Keratinocyte (primary cell): ENCODE measurements around the gene PPP2R5C. TPM values are rescaled to one million over a fixed set of nuclear protein-coding genes. Genes with fewer than 3 reads are reported as not detected.

Experiments used
- DNase-seq: peaks from one replicate; pipeline ENCODE4 v3.0.0-alpha.2; 2011; ENCODE audit warnings: low read depth, missing footprints, low spot score
- FAIRE-seq: peaks from 2 replicates; lab custom pipeline; 2011; peaks lifted over from hg19 to GRCh38; lab: Jason Lieb, UNC
- H2AFZ ChIP-seq: 2 replicates; pipeline ENCODE4 v1.6.0; 2012; ENCODE audit warnings: low read length, control low read depth, inconsistent platforms; ENCODE audit not compliant: control insufficient read depth
- H3K27ac ChIP-seq: 2 replicates; pipeline ENCODE4 v1.5.1; 2011; ENCODE audit warnings: low read length; ENCODE audit not compliant: control insufficient read depth, insufficient read depth
- H3K27me3 ChIP-seq: 3 replicates; pipeline ENCODE4 v1.6.0; 2011; ENCODE audit warnings: low read length; ENCODE audit not compliant: control insufficient read depth, insufficient read depth; ENCODE audit errors: extremely low read depth
- H3K36me3 ChIP-seq, 2 experiments: 2 replicates in 1 of 2; 3 replicates in 1 of 2; pipeline ENCODE4 v1.5.1; 2011; ENCODE audit warnings: low read length in 2 of 2, mild to moderate bottlenecking in 1 of 2; ENCODE audit not compliant: control insufficient read depth in 2 of 2, insufficient read depth in 2 of 2; ENCODE audit errors: extremely low read depth in 1 of 2
- H3K4me1 ChIP-seq: 3 replicates; pipeline ENCODE4 v1.5.1; 2011; ENCODE audit warnings: low read length; ENCODE audit not compliant: control insufficient read depth, insufficient read depth; ENCODE audit errors: extremely low read depth
- H3K4me2 ChIP-seq: 3 replicates; pipeline ENCODE4 v1.6.0; 2011; ENCODE audit warnings: low read depth, low read length; ENCODE audit not compliant: control insufficient read depth, insufficient read depth; ENCODE audit errors: extremely low read depth
- H3K4me3 ChIP-seq, 3 experiments: fragments of 200-600 bp in 1 of 3; sonication (generic) in 1 of 3; 2 replicates in 2 of 3; 3 replicates in 1 of 3; pipeline ENCODE4 v1.5.1; 2011 to 2016; ENCODE audit warnings: low read length in 3 of 3, mild to moderate bottlenecking in 3 of 3, control low read depth in 2 of 3, inconsistent platforms in 1 of 3, low read depth in 1 of 3, mixed read lengths in 1 of 3, mixed run types in 1 of 3, moderate library complexity in 1 of 3; ENCODE audit not compliant: control insufficient read depth in 2 of 3, insufficient read depth in 2 of 3; ENCODE audit errors: extremely low read depth in 1 of 3
- H3K79me2 ChIP-seq: 2 replicates; pipeline ENCODE4 v1.6.0; 2012; ENCODE audit warnings: low read length; ENCODE audit not compliant: control insufficient read depth, insufficient read depth
- H3K9ac ChIP-seq: 3 replicates; pipeline ENCODE4 v1.6.0; 2011; ENCODE audit warnings: low read length; ENCODE audit not compliant: control insufficient read depth, insufficient read depth; ENCODE audit errors: extremely low read depth
- H3K9me1 ChIP-seq: 3 replicates; pipeline ENCODE4 v1.6.0; 2011; ENCODE audit warnings: low read length; ENCODE audit not compliant: control insufficient read depth, insufficient read depth; ENCODE audit errors: extremely low read depth
- H3K9me3 ChIP-seq: 2 replicates; pipeline ENCODE4 v1.5.1; 2012; ENCODE audit warnings: low read depth, low read length; ENCODE audit not compliant: control insufficient read depth
- H4K20me1 ChIP-seq: 3 replicates; pipeline ENCODE4 v1.6.0; 2011; ENCODE audit warnings: low read length; ENCODE audit not compliant: control insufficient read depth, insufficient read depth; ENCODE audit errors: extremely low read depth
- EZH2 ChIP-seq: IDR thresholded peaks from one replicate; pipeline ENCODE4 v1.6.1; 2012; ENCODE audit warnings: inconsistent platforms, mild to moderate bottlenecking, low read length, moderate library complexity
- dilution Hi-C: fragments of 300-500 bp; cut with MboI; formaldehyde crosslinking; loops from one replicate; pipeline ENCODE4 v1.7.0; 2020; ENCODE audit warnings: low sequenced_read_pairs; ENCODE audit not compliant: extremely low pct_ligation_motif_present
- polyA plus RNA-seq, 5 experiments: library from polyadenylated mRNA; depleted of rRNA in 3 of 5; stranded (reverse) in 3 of 5; stranded (forward) in 1 of 5; unstranded in 1 of 5; fragments of >200 nt; gene quantifications; 1 replicate in 1 of 5; 2 replicates in 3 of 5; 3 replicates in 1 of 5; pipeline versions ENCODE4 v1.2.1 to v1.2.3, GENCODE V29; 2011 to 2012; ENCODE audit warnings: missing spikeins in 2 of 5, low read depth in 1 of 5, low replicate concordance in 1 of 5
- TF ChIP-seq, protein P1 (sequence below), 3 experiments: IDR thresholded peaks in 1 of 3; conservative IDR thresholded peaks in 1 of 3; optimal IDR thresholded peaks in 1 of 3; 2 replicates in 2 of 3; 3 replicates in 1 of 3; pipeline versions ENCODE3 to v1.5.1; 2011; ENCODE audit warnings: low read length in 3 of 3, mild to moderate bottlenecking in 3 of 3, moderate library complexity in 2 of 3, control low read depth in 1 of 3, inconsistent platforms in 1 of 3; ENCODE audit not compliant: insufficient read depth in 2 of 3; ENCODE audit errors: extremely low read depth in 1 of 3

PPP2R5C gene
- polyA plus RNA-seq, 1 donor (not counting 4 experiments of a cell fraction or from before 2014, with no cell fraction given) = 105 TPM

DNA sequence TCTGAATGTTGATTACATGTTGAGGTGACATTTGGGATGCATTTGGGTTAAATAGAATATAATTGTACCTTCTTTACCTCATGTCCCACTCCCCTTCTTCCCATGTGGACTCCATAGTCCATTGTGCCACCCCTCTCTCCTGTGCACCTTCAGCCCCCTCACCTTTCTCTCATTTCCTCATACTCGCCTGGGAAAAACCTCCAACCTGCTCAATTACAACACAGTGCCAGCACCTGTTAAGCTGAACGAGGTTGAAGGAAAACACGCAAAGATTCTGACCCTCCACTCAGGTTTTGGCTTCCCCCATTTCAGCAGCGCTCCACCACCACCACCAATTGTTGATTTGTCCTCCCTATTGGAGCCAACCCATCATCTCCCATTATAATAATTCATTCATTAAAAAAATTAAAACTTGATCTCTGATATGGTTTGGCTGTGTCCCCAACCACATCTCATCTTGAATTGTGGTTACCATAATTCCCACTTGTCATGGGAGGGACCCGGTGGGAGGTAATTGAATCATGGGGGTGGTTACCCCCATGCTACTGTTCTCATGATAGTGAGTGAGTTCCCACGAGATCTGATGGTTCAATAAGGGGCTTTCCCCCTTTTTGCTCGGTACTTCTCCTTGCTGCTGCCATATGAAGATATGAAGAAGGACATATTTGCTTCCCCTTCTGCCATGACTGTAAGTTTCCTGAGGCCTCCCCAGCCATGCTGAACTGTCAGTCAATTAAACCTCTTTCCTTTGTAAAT lies 33.7 kb upstream of the PPP2R5C start:
- H3K27me3 ChIP-seq = no peaks in the 10 kb centered on the region
- no peak overlapping the region for H3K4me3 ChIP-seq
- H3K4me1 ChIP-seq = peaks cover 22% of the 10 kb centered on the region
- TF ChIP-seq, protein P1, sequence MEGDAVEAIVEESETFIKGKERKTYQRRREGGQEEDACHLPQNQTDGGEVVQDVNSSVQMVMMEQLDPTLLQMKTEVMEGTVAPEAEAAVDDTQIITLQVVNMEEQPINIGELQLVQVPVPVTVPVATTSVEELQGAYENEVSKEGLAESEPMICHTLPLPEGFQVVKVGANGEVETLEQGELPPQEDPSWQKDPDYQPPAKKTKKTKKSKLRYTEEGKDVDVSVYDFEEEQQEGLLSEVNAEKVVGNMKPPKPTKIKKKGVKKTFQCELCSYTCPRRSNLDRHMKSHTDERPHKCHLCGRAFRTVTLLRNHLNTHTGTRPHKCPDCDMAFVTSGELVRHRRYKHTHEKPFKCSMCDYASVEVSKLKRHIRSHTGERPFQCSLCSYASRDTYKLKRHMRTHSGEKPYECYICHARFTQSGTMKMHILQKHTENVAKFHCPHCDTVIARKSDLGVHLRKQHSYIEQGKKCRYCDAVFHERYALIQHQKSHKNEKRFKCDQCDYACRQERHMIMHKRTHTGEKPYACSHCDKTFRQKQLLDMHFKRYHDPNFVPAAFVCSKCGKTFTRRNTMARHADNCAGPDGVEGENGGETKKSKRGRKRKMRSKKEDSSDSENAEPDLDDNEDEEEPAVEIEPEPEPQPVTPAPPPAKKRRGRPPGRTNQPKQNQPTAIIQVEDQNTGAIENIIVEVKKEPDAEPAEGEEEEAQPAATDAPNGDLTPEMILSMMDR (optimal IDR thresholded peaks at IDR 0.05 in 1 of 3, IDR thresholded peaks at IDR 0.05 in 1 of 3, conservative IDR thresholded peaks at IDR 0.05 in 1 of 3; ENCODE audit: extremely low read depth in 1 of 3, insufficient read depth in 2 of 3, low read length in 3 of 3) = no peak
- TF ChIP-seq EZH2 = no peak
- no peaks in the 10 kb centered on the region for H3K79me2 ChIP-seq
- no peaks in the 10 kb centered on the region for H3K36me3 ChIP-seq
- FAIRE-seq (no peak), DNase-seq (no peak)
- H3K9ac ChIP-seq = no peak overlapping the region
- no peak overlapping the region for H3K27ac ChIP-seq
- H2AFZ ChIP-seq = no peak overlapping the region
- H3K9me1 ChIP-seq = no peaks in the 10 kb centered on the region
- H3K4me2 ChIP-seq = no peak overlapping the region
- dilution Hi-C loops = no loop called here
- H3K9me3 ChIP-seq = no peaks in the 10 kb centered on the region
- H4K20me1 ChIP-seq = no peaks in the 10 kb centered on the region

DNA sequence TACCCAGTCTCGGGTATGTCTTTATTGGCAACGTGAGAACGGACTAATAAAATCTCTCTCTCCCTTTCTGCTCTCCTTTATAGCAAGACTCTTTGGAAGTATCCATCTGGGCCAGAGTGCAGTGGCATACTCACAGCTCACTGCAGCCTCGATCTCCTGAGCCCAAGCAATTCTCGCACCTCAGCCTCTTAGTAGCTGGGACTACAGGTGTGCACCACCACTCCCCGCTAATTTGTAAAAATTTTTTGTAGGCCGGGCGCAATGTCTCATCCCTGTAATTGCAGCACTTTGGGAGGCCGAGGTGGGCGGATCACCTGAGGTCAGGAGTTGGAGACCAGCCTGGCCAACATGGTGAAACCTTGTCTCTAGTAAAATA lies 33.2 kb upstream of the PPP2R5C start:
- Histone ChIP-seq H3K4me1 (peaks cover 27% of the 10 kb centered on the region), H3K79me2 (no peaks in the 10 kb centered on the region), H3K9ac (no peak overlapping the region), H3K9me3 (peaks cover 2% of the 10 kb centered on the region), H2AFZ (no peak overlapping the region), H4K20me1 (no peaks in the 10 kb centered on the region), H3K27me3 (no peaks in the 10 kb centered on the region), H3K9me1 (no peaks in the 10 kb centered on the region), H3K4me2 (no peak overlapping the region), H3K4me3 (no peak overlapping the region), H3K27ac (no peak overlapping the region), H3K36me3 (no peaks in the 10 kb centered on the region)
- FAIRE-seq = no peak
- TF ChIP-seq, protein P1 (optimal IDR thresholded peaks at IDR 0.05 in 1 of 3, IDR thresholded peaks at IDR 0.05 in 1 of 3, conservative IDR thresholded peaks at IDR 0.05 in 1 of 3; ENCODE audit: extremely low read depth in 1 of 3, insufficient read depth in 2 of 3, low read length in 3 of 3) = no peak
- no peak for TF ChIP-seq EZH2
- dilution Hi-C loops = no loop called here
- no peak for DNase-seq
